HEK293T (cell line): ENCODE results near the gene GOLT1A.

ENCODE experiments used
- FOXA1 ChIP-seq: fragments of 450-650 bp; IDR thresholded peaks from 2 replicates; pipeline ENCODE4 v1.6.1; 2016; ENCODE audit warnings: mild to moderate bottlenecking
- HDGF ChIP-seq: fragments of 450-650 bp; IDR thresholded peaks from 2 replicates; pipeline ENCODE4 v1.6.1; 2017; ENCODE audit warnings: antibody characterized with exemption, borderline replicate concordance
- L3MBTL2 ChIP-seq: fragments of 450-650 bp; conservative IDR thresholded peaks from 2 replicates; pipeline ENCODE4 v1.6.1; 2016; ENCODE audit warnings: mild to moderate bottlenecking
- LEF1 ChIP-seq: fragments of 450-650 bp; IDR thresholded peaks from 2 replicates; pipeline ENCODE4 v1.6.1; 2017; ENCODE audit warnings: mild to moderate bottlenecking, borderline replicate concordance
- NFRKB ChIP-seq: fragments of 450-650 bp; IDR thresholded peaks from 2 replicates; pipeline ENCODE4 v1.6.1; 2016; ENCODE audit warnings: mild to moderate bottlenecking, moderate library complexity
- SP1 ChIP-seq: fragments of 450-650 bp; IDR thresholded peaks from 2 replicates; pipeline ENCODE4 v1.6.1; 2017
- TF ChIP-seq, protein P1 (sequence below): fragments of 450-650 bp; IDR thresholded peaks from 2 replicates; pipeline ENCODE4 v1.6.1; 2016

DNA sequence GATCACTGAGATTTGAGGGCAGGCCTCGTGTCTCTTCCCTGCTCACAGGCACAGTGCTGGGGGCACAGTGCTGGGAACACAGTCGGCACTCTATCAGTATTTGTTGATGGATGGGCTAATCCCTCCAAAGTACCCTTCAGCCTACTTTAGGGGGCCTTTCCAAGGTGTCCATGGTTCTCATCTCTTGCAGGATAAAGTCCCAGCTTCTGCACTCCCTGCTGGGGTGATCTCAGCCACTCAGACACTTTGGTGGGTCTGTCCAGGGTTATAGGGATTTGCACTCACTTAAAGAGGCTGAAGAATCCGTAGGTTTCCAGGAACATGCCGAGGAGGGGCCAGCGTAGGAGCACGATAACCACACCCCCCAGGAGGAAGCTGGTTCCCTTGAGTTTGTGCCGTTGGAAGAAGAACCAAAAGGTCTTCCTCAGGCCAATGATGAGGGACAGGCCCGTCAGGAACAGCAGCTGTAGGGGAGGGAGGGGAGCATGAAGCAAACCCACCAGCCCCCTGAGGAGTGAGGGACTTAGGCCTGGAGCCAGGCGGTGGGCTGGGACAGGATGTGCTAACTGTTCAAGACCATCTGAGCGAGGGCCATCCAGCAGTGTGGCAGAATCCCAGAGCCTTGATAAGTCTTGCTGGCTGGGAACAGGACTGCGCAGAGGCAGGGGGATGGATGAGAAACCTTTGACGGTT is 12.3 kb downstream of the GOLT1A start:
- TF ChIP-seq, protein P1, sequence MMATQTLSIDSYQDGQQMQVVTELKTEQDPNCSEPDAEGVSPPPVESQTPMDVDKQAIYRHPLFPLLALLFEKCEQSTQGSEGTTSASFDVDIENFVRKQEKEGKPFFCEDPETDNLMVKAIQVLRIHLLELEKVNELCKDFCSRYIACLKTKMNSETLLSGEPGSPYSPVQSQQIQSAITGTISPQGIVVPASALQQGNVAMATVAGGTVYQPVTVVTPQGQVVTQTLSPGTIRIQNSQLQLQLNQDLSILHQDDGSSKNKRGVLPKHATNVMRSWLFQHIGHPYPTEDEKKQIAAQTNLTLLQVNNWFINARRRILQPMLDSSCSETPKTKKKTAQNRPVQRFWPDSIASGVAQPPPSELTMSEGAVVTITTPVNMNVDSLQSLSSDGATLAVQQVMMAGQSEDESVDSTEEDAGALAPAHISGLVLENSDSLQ = no peak
- TF ChIP-seq SP1 (no peak), FOXA1 (no peak), NFRKB (no peak), LEF1 (no peak), HDGF (no peak), L3MBTL2 (no peak)
